Right kidney (tissue), 1 donor: ENCODE measurements around the gene CLDN19.
A peak's percentile ranks its signal among the peaks of the same experiment; 100 is the strongest.
"Not testable (repeated sequence)": the region's sequence is repeated elsewhere in the genome, so short reads cannot be mapped to it uniquely, and the experiment has no call there.

Source experiments
- DNase-seq: peaks from one replicate; pipeline ENCODE4 v3.0.0-alpha.2; 2016

Gene CLDN19

GRCh38 chr1:42765269-42765668, 25.2 kb upstream of the CLDN19 start:
- peak; percentile 48 for DNase-seq

GRCh38 chr1:42762269-42762668, 22.2 kb upstream of the CLDN19 start:
- DNase-seq, result no peak

GRCh38 chr1:42761567-42761966, 21.5 kb upstream of the CLDN19 start:
- no peak for DNase-seq

GRCh38 chr1:42759114-42759513, 19.1 kb upstream of the CLDN19 start:
- no peak for DNase-seq

- no peak for DNase-seq
Observed at GRCh38 chr1:42758641-42759040, 18.6 kb upstream of the CLDN19 start.

- no peak for DNase-seq
Observed at GRCh38 chr1:42757892-42758275, 17.8 kb upstream of the CLDN19 start.

- peak; percentile 33 for DNase-seq
Observed at GRCh38 chr1:42756956-42757891, 17.2 kb upstream of the CLDN19 start.

GRCh38 chr1:42753070-42753469, 13.0 kb upstream of the CLDN19 start:
- no peak for DNase-seq

GRCh38 chr1:42752284-42752683, 12.2 kb upstream of the CLDN19 start:
- no peak for DNase-seq

- not testable (repeated sequence) for DNase-seq
Observed at GRCh38 chr1:42751511-42752070, 11.6 kb upstream of the CLDN19 start.

GRCh38 chr1:42750041-42750440, 10.0 kb upstream of the CLDN19 start:
- no peak for DNase-seq

- DNase-seq, result no peak
Observed at GRCh38 chr1:42748461-42749410, 8.7 kb upstream of the CLDN19 start.

- DNase-seq, result no peak
Observed at GRCh38 chr1:42748021-42748420, 8.0 kb upstream of the CLDN19 start.

GRCh38 chr1:42747125-42747524, 7.1 kb upstream of the CLDN19 start:
- peak; percentile 40 for DNase-seq

- DNase-seq, result no peak
Observed at GRCh38 chr1:42746436-42747105, 6.5 kb upstream of the CLDN19 start.

GRCh38 chr1:42745851-42746250, 5.8 kb upstream of the CLDN19 start:
- no peak for DNase-seq

- DNase-seq, result no peak
Observed at GRCh38 chr1:42744148-42744413, 4.0 kb upstream of the CLDN19 start.

GRCh38 chr1:42743317-42744147, 3.5 kb upstream of the CLDN19 start:
- no peak for DNase-seq

- no peak for DNase-seq
Observed at GRCh38 chr1:42742617-42743316, 2.7 kb upstream of the CLDN19 start.

GRCh38 chr1:42742141-42742540, 2.1 kb upstream of the CLDN19 start:
- DNase-seq, result no peak

GRCh38 chr1:42741706-42742105, 1.7 kb upstream of the CLDN19 start:
- DNase-seq, result no peak
